ENCODE results near the gene CHPF2.

DNA sequence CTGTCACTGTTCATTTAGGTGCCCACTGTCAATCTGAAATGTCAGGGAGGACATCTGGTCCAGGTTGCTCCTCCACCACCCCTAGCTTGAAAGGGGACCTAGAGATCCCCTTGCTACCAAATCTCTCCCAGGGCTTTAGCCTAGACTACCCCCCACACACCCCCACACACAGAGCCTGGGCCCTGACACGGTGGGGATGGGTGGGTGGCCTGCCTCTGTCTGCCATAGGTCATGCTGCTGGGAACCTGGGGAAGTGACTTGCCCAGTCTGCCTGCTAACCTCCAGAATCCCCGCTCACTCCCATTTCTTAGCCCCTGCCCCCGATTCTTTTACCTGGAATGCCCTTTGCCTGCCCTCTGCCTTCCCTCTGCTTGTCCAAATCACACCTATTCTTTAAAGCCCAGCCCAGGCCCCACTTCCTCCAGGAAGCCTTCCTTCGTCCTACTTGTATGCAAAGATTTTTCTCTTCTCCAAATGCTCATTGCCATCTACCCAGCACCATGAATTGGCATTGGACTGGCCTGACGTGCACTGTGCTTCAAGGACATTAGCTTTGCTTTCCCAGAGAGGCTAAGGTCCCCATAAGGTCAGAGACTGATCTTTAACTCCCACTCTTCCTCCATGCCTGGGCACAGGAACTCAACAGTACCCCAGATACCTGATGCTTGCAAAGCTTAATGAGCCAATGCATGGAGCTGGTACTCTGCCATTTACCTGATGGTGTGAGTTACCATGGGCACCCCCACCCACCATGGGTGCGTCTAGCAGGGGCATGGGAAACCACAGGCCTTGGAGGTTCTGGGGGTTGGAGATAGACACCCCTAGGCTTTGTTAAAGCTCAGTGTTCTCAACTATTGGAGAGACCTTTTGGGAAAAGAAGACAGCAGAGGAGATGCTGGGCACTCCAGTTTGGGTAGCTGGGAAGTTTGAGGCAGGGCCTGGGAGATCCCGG lies 18.2 kb downstream of the CHPF2 start:
- TF ChIP-seq, protein P1, sequence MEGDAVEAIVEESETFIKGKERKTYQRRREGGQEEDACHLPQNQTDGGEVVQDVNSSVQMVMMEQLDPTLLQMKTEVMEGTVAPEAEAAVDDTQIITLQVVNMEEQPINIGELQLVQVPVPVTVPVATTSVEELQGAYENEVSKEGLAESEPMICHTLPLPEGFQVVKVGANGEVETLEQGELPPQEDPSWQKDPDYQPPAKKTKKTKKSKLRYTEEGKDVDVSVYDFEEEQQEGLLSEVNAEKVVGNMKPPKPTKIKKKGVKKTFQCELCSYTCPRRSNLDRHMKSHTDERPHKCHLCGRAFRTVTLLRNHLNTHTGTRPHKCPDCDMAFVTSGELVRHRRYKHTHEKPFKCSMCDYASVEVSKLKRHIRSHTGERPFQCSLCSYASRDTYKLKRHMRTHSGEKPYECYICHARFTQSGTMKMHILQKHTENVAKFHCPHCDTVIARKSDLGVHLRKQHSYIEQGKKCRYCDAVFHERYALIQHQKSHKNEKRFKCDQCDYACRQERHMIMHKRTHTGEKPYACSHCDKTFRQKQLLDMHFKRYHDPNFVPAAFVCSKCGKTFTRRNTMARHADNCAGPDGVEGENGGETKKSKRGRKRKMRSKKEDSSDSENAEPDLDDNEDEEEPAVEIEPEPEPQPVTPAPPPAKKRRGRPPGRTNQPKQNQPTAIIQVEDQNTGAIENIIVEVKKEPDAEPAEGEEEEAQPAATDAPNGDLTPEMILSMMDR (IDR thresholded peaks at IDR 0.05), result no peak
- no peak for TF ChIP-seq POLR2A (IDR thresholded peaks at IDR 0.05)

Measured in thyroid gland (tissue), 4 donors.